ENCODE data around the gene BCAR1.

DNA sequence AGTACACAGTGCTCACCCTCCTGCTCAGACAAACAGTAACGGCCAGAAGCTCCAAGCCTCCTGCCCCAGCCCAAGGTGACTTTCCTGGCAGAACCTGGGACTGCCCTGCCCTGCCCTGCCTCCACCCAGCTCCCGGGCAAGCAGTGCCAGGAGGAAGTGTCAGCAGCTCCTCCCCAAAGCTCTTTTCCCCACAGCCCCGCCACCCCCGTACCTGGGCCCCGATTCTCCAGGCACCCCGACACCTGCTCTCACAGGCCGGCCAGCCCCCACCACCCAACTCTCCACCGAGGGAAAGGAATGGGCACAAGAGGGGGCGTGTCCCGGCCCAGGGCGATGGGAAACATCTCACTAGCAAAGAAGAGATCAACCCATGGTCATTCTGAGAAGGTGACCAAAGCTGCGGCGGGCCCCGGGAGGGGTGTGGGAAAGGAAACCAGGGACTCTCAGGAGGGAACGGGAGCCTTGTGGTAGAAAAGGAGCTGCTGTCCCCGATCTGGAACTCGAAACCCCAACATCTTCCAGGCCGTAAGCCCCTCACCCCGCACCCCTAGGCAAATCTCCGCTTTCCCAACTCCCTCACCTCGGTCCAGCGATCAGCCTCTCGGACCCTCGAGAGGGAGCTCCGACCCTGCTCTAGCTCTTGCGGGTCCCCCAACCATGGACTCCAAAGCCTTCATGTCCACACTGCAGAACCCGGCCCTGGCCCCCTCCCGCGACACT lies 1.2 kb downstream of the BCAR1 start:
- TF ChIP-seq, protein P1, sequence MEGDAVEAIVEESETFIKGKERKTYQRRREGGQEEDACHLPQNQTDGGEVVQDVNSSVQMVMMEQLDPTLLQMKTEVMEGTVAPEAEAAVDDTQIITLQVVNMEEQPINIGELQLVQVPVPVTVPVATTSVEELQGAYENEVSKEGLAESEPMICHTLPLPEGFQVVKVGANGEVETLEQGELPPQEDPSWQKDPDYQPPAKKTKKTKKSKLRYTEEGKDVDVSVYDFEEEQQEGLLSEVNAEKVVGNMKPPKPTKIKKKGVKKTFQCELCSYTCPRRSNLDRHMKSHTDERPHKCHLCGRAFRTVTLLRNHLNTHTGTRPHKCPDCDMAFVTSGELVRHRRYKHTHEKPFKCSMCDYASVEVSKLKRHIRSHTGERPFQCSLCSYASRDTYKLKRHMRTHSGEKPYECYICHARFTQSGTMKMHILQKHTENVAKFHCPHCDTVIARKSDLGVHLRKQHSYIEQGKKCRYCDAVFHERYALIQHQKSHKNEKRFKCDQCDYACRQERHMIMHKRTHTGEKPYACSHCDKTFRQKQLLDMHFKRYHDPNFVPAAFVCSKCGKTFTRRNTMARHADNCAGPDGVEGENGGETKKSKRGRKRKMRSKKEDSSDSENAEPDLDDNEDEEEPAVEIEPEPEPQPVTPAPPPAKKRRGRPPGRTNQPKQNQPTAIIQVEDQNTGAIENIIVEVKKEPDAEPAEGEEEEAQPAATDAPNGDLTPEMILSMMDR (IDR thresholded peaks at IDR 0.05): no peak
- no peak for TF ChIP-seq EP300 (IDR thresholded peaks at IDR 0.05)
- no peak for TF ChIP-seq POLR2AphosphoS5 (IDR thresholded peaks at IDR 0.05)
- TF ChIP-seq POLR2A (IDR thresholded peaks at IDR 0.05): no peak
